Chondrocyte (in vitro differentiated cells): Measurements from ENCODE around the gene SGPP2. TPM values are rescaled to one million over a fixed set of nuclear protein-coding genes. Genes with fewer than 3 reads are reported as not detected.

ENCODE experiments used
- DNase-seq: peaks from one replicate; pipeline ENCODE4 v3.0.0; 2021; ENCODE audit warnings: mixed read lengths, low spot score
- H3K27ac Mint-ChIP-seq: one replicate; pipeline ENCODE4 v1.8.0; 2021; ENCODE audit warnings: mild to moderate bottlenecking, moderate library complexity, mixed read lengths; ENCODE audit not compliant: unreplicated experiment
- H3K27me3 Mint-ChIP-seq: 2 replicates; pipeline ENCODE4 v1.8.0; 2021; ENCODE audit warnings: low read depth, mixed read lengths
- H3K36me3 Mint-ChIP-seq: 2 replicates; pipeline ENCODE4 v1.8.0; 2021; ENCODE audit warnings: low read depth, mixed read lengths
- H3K4me1 Mint-ChIP-seq: 2 replicates; pipeline ENCODE4 v1.8.0; 2021; ENCODE audit warnings: low read depth, mild to moderate bottlenecking, mixed read lengths
- H3K4me3 Mint-ChIP-seq: one replicate; pipeline ENCODE4 v1.8.0; 2021; ENCODE audit warnings: mild to moderate bottlenecking, moderate library complexity, mixed read lengths; ENCODE audit not compliant: unreplicated experiment
- H3K9me3 Mint-ChIP-seq: 2 replicates; pipeline ENCODE4 v1.8.0; 2021; ENCODE audit warnings: low read depth, mixed read lengths
- CTCF ChIP-seq: fragments of 200-600 bp; sonication (generic); IDR thresholded peaks from 2 replicates; pipeline ENCODE4 v1.5.0; 2021; ENCODE audit warnings: antibody characterized with exemption, mild to moderate bottlenecking, moderate library complexity
- long read RNA-seq: library from polyadenylated mRNA; stranded (forward); transcript quantifications from one replicate; pipeline ENCODE4 v2.0.0, GENCODE V29; 2021
- total RNA-seq: library from RNA; stranded (reverse); gene quantifications from 3 replicates; pipeline ENCODE4 v1.2.1, GENCODE V29; 2021

SGPP2 gene
- not detected in 3 replicates for total RNA-seq
- long read RNA-seq = 0 reads

- peaks cover 1% of the 10 kb centered on the region for H3K36me3 Mint-ChIP-seq
- no peaks in the 10 kb centered on the region for H3K9me3 Mint-ChIP-seq
- H3K4me3 Mint-ChIP-seq = peak within 1 kb of the TSS; percentile 71
- no peak for TF ChIP-seq CTCF
- no peak for DNase-seq
- H3K4me1 Mint-ChIP-seq = peaks cover 12% of the 10 kb centered on the region
- no peak within 1 kb of the TSS for H3K27ac Mint-ChIP-seq
- peaks cover 53% of the 10 kb centered on the region for H3K27me3 Mint-ChIP-seq
Measured at GRCh38 chr2:222424276-222424728, at the start of gene SGPP2. Gene SGPP2, plus strand, starts transcription at chr2:222424543. Its CDS starts 60 bp downstream, at chr2:222424603.

- Mint-ChIP-seq H3K4me3 (no peak overlapping the region), H3K4me1 (no peaks in the 10 kb centered on the region), H3K9me3 (peaks cover 12% of the 10 kb centered on the region), H3K27ac (no peak overlapping the region), H3K36me3 (no peaks in the 10 kb centered on the region), H3K27me3 (peaks cover 38% of the 10 kb centered on the region)
- no peak for TF ChIP-seq CTCF
- no peak for DNase-seq
Measured at GRCh38 chr2:222375798-222376197, 48.5 kb upstream of the SGPP2 start.

- H3K27ac Mint-ChIP-seq = no peak overlapping the region
- peaks cover 29% of the 10 kb centered on the region for H3K27me3 Mint-ChIP-seq
- no peaks in the 10 kb centered on the region for H3K4me1 Mint-ChIP-seq
- no peak overlapping the region for H3K4me3 Mint-ChIP-seq
- H3K9me3 Mint-ChIP-seq = peaks cover 5% of the 10 kb centered on the region
- TF ChIP-seq CTCF = no peak
- H3K36me3 Mint-ChIP-seq = no peaks in the 10 kb centered on the region
- no peak for DNase-seq
Measured at GRCh38 chr2:222380456-222380855, 43.9 kb upstream of the SGPP2 start.

- Mint-ChIP-seq H3K9me3 (peaks cover 5% of the 10 kb centered on the region), H3K36me3 (no peaks in the 10 kb centered on the region), H3K27me3 (peaks cover 26% of the 10 kb centered on the region), H3K4me1 (no peaks in the 10 kb centered on the region), H3K27ac (no peak overlapping the region), H3K4me3 (no peak overlapping the region)
- TF ChIP-seq CTCF = no peak
- no peak for DNase-seq
Measured at GRCh38 chr2:222381566-222381965, 42.8 kb upstream of the SGPP2 start.

- Mint-ChIP-seq H3K27ac (no peak overlapping the region), H3K27me3 (peaks cover 21% of the 10 kb centered on the region), H3K4me3 (no peak overlapping the region), H3K9me3 (peaks cover 5% of the 10 kb centered on the region), H3K36me3 (no peaks in the 10 kb centered on the region), H3K4me1 (no peaks in the 10 kb centered on the region)
- no peak for DNase-seq
- TF ChIP-seq CTCF = no peak
Measured at GRCh38 chr2:222383255-222383654, 41.1 kb upstream of the SGPP2 start.
